Stomach (tissue), 4 donors: Measurements from ENCODE around the gene PHF21B.
"Not testable (repeated sequence)": the region's sequence is repeated elsewhere in the genome, so short reads cannot be mapped to it uniquely, and the experiment has no call there.

ENCODE experiments used
- POLR2A ChIP-seq, 4 donors: fragments of 450-650 bp; IDR thresholded peaks; one replicate each; pipeline ENCODE4 v1.6.1; 2016; ENCODE audit warnings: antibody characterized with exemption in 4 of 4, control low read depth in 2 of 4, mild to moderate bottlenecking in 1 of 4, moderate library complexity in 1 of 4
- TF ChIP-seq, protein P1 (sequence below), 7 experiments: fragments of 450-650 bp in 4 of 7; fragments of 200-600 bp in 3 of 7; sonication (generic) in 3 of 7; IDR thresholded peaks; one replicate each; pipeline ENCODE4 v1.5.1; 2016 to 2019; ENCODE audit warnings: antibody characterized with exemption in 7 of 7, control low read depth in 2 of 7, mild to moderate bottlenecking in 1 of 7

DNA sequence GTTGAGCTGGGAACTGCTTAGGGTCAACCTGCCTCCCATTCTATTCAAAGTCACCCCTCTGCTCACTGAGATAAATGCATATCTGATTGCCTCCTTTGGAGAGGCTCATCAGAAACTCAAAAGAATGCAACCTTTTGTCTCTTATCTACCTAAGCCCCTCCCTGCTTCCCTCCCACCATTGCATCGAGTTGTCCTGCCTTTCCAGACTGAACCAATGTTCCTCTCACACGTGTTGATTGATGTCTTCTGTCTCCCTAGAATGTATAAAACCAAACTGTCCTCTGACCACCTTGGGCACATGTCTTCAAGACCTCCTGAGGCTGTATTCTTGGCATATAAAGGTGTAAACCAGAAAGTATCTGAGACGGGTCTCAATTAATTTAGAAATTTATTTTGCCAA lies 42.9 kb upstream of the PHF21B start:
- TF ChIP-seq, protein P1, sequence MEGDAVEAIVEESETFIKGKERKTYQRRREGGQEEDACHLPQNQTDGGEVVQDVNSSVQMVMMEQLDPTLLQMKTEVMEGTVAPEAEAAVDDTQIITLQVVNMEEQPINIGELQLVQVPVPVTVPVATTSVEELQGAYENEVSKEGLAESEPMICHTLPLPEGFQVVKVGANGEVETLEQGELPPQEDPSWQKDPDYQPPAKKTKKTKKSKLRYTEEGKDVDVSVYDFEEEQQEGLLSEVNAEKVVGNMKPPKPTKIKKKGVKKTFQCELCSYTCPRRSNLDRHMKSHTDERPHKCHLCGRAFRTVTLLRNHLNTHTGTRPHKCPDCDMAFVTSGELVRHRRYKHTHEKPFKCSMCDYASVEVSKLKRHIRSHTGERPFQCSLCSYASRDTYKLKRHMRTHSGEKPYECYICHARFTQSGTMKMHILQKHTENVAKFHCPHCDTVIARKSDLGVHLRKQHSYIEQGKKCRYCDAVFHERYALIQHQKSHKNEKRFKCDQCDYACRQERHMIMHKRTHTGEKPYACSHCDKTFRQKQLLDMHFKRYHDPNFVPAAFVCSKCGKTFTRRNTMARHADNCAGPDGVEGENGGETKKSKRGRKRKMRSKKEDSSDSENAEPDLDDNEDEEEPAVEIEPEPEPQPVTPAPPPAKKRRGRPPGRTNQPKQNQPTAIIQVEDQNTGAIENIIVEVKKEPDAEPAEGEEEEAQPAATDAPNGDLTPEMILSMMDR (IDR thresholded peaks at IDR 0.05), result not testable (repeated sequence)
- not testable (repeated sequence) for TF ChIP-seq POLR2A (IDR thresholded peaks at IDR 0.05)
